Measurements from ENCODE around the gene POLR2J3. TPM values are rescaled to one million over a fixed set of nuclear protein-coding genes. Genes with fewer than 3 reads are reported as not detected.
A peak's percentile ranks its signal among the peaks of the same experiment; 100 is the strongest.
"Not testable (repeated sequence)": the region's sequence is repeated elsewhere in the genome, so short reads cannot be mapped to it uniquely, and the experiment has no call there.

Gene POLR2J3
- total and polyA plus RNA-seq, 10 donors: 26.9 to 67.3 (median 43.7) TPM

GRCh38 chr7:102611013-102611674, 38.8 kb upstream of the POLR2J3 start:
- DNase-seq; intact Hi-C loops (cut with DNase I; ENCODE audit: low total_unique reads): not testable (repeated sequence)
- no CpG with 5 or more reads among the region's 30 CpGs for WGBS, 5 donors

GRCh38 chr7:102610441-102610840, 38.1 kb upstream of the POLR2J3 start:
- H3K27me3 ChIP-seq (replicated peaks in 1 of 7); H3K9me3 ChIP-seq; intact Hi-C loops (cut with DNase I; ENCODE audit: low total_unique reads); H3K4me3 ChIP-seq; H3K27ac ChIP-seq; H3K36me3 ChIP-seq; H3K4me1 ChIP-seq: not testable (repeated sequence)
- DNase-seq: peak; percentile 43
- 87 to 93% methylated on average over 2 to 3 of the region's 7 CpGs; no CpG with 5 or more reads in 3 of the 5 donors for WGBS, 5 donors

More at GRCh38 chr7:102611013-102611674, 38.8 kb upstream of the POLR2J3 start:
- H3K36me3 ChIP-seq; H3K9me3 ChIP-seq; H3K27me3 ChIP-seq (replicated peaks in 1 of 7); H3K27ac ChIP-seq; H3K4me3 ChIP-seq; H3K4me1 ChIP-seq: not testable (repeated sequence)

- H3K27ac ChIP-seq; H3K36me3 ChIP-seq; H3K4me1 ChIP-seq; H3K4me3 ChIP-seq; H3K27me3 ChIP-seq (replicated peaks in 1 of 7); DNase-seq; H3K9me3 ChIP-seq; intact Hi-C loops (cut with DNase I; ENCODE audit: low total_unique reads): not testable (repeated sequence)
- WGBS, 5 donors: 72 to 79% (median 75%) methylated on average over 4 to 6 of the region's 10 CpGs; no CpG with 5 or more reads in 2 of the 5 donors
Measured at GRCh38 chr7:102609734-102610133, 37.4 kb upstream of the POLR2J3 start.

GRCh38 chr7:102606848-102607247, 34.5 kb upstream of the POLR2J3 start:
- H3K36me3 ChIP-seq; H3K4me3 ChIP-seq; H3K27ac ChIP-seq; H3K27me3 ChIP-seq (replicated peaks in 1 of 7); H3K9me3 ChIP-seq; intact Hi-C loops (cut with DNase I; ENCODE audit: low total_unique reads); DNase-seq; H3K4me1 ChIP-seq: not testable (repeated sequence)
- WGBS, 5 donors: no CpG with 5 or more reads among the region's 5 CpGs

GRCh38 chr7:102604431-102605145, 32.2 kb upstream of the POLR2J3 start:
- 57 to 82% methylated on average over 1 to 4 of the region's 19 CpGs; no CpG with 5 or more reads in 3 of the 5 donors for WGBS, 5 donors
- H3K27ac ChIP-seq: not testable (repeated sequence)

GRCh38 chr7:102602317-102602716, 29.9 kb upstream of the POLR2J3 start:
- H3K4me1 ChIP-seq; H3K4me3 ChIP-seq; intact Hi-C loops (cut with DNase I; ENCODE audit: low total_unique reads); H3K36me3 ChIP-seq; H3K27ac ChIP-seq; H3K9me3 ChIP-seq; DNase-seq; H3K27me3 ChIP-seq (replicated peaks in 1 of 7): not testable (repeated sequence)
- WGBS, 5 donors: no CpG with 5 or more reads among the region's 12 CpGs

More at GRCh38 chr7:102604431-102605145, 32.2 kb upstream of the POLR2J3 start:
- H3K4me3 ChIP-seq; H3K4me1 ChIP-seq; H3K9me3 ChIP-seq; H3K27me3 ChIP-seq (replicated peaks in 1 of 7); DNase-seq; H3K36me3 ChIP-seq; intact Hi-C loops (cut with DNase I; ENCODE audit: low total_unique reads): not testable (repeated sequence)

- H3K9me3 ChIP-seq; H3K27ac ChIP-seq; H3K4me1 ChIP-seq; intact Hi-C loops (cut with DNase I; ENCODE audit: low total_unique reads); DNase-seq; H3K27me3 ChIP-seq (replicated peaks in 1 of 7); H3K4me3 ChIP-seq; H3K36me3 ChIP-seq: not testable (repeated sequence)
- WGBS, 5 donors: no CpG with 5 or more reads among the region's 9 CpGs
Measured at GRCh38 chr7:102599699-102600098, 27.3 kb upstream of the POLR2J3 start.

GRCh38 chr7:102596036-102596435, 23.7 kb upstream of the POLR2J3 start:
- H3K4me1 ChIP-seq; H3K9me3 ChIP-seq; H3K4me3 ChIP-seq; DNase-seq; H3K27ac ChIP-seq; H3K36me3 ChIP-seq; H3K27me3 ChIP-seq (replicated peaks in 1 of 7); intact Hi-C loops (cut with DNase I; ENCODE audit: low total_unique reads): not testable (repeated sequence)
- 72 to 82% (median 76%) methylated on average over 4 to 9 of the region's 10 CpGs for WGBS, 5 donors

- WGBS, 5 donors: no CpG with 5 or more reads among the region's 68 CpGs
- H3K4me1 ChIP-seq; H3K27me3 ChIP-seq (replicated peaks in 1 of 7); H3K36me3 ChIP-seq; DNase-seq; H3K9me3 ChIP-seq; intact Hi-C loops (cut with DNase I; ENCODE audit: low total_unique reads); H3K27ac ChIP-seq; H3K4me3 ChIP-seq: not testable (repeated sequence)
Measured at GRCh38 chr7:102593637-102594334, 21.4 kb upstream of the POLR2J3 start.

- H3K27me3 ChIP-seq (replicated peaks in 1 of 7); H3K4me3 ChIP-seq; H3K4me1 ChIP-seq; intact Hi-C loops (cut with DNase I; ENCODE audit: low total_unique reads); H3K36me3 ChIP-seq; H3K9me3 ChIP-seq: not testable (repeated sequence)
- peak overlapping the region in 1 of 8 donors; percentile 43 for H3K27ac ChIP-seq
- 23 to 50% (median 35%) methylated on average over 6 to 10 of the region's 26 CpGs for WGBS, 5 donors
- peak; percentile 87 for DNase-seq
Measured at GRCh38 chr7:102592477-102593019, 20.2 kb upstream of the POLR2J3 start.

- H3K27ac ChIP-seq; intact Hi-C loops (cut with DNase I; ENCODE audit: low total_unique reads); H3K4me3 ChIP-seq; DNase-seq; H3K4me1 ChIP-seq; H3K36me3 ChIP-seq; H3K27me3 ChIP-seq (replicated peaks in 1 of 7); H3K9me3 ChIP-seq: not testable (repeated sequence)
- WGBS, 5 donors: no CpG with 5 or more reads among the region's 9 CpGs
Measured at GRCh38 chr7:102589857-102590256, 17.5 kb upstream of the POLR2J3 start.
